Lower leg skin (tissue), 3 donors: ENCODE data around the gene ERC2.

Experiments used
- POLR2A ChIP-seq, 2 donors: fragments of 450-650 bp; IDR thresholded peaks; one replicate each; pipeline ENCODE4 v1.6.1; 2016 to 2017; ENCODE audit warnings: antibody characterized with exemption in 2 of 2, mild to moderate bottlenecking in 1 of 2, moderate library complexity in 1 of 2
- TF ChIP-seq, protein P1 (sequence below), 3 donors: fragments of 450-650 bp; IDR thresholded peaks; one replicate each; pipeline ENCODE4 v1.5.1; 2016; ENCODE audit warnings: antibody characterized with exemption in 3 of 3, mild to moderate bottlenecking in 3 of 3, moderate library complexity in 2 of 3

GRCh38 chr3:56197259-56197965, 270.9 kb downstream of the ERC2 start:
- TF ChIP-seq, protein P1, sequence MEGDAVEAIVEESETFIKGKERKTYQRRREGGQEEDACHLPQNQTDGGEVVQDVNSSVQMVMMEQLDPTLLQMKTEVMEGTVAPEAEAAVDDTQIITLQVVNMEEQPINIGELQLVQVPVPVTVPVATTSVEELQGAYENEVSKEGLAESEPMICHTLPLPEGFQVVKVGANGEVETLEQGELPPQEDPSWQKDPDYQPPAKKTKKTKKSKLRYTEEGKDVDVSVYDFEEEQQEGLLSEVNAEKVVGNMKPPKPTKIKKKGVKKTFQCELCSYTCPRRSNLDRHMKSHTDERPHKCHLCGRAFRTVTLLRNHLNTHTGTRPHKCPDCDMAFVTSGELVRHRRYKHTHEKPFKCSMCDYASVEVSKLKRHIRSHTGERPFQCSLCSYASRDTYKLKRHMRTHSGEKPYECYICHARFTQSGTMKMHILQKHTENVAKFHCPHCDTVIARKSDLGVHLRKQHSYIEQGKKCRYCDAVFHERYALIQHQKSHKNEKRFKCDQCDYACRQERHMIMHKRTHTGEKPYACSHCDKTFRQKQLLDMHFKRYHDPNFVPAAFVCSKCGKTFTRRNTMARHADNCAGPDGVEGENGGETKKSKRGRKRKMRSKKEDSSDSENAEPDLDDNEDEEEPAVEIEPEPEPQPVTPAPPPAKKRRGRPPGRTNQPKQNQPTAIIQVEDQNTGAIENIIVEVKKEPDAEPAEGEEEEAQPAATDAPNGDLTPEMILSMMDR (IDR thresholded peaks at IDR 0.05) = no peak
- no peak for TF ChIP-seq POLR2A (IDR thresholded peaks at IDR 0.05)
